OCI-LY7 (cell line): Measurements from ENCODE around the gene CD1B. TPM values are rescaled to one million over a fixed set of nuclear protein-coding genes. Genes with fewer than 3 reads are reported as not detected.

Experiments used
- BruUV-seq: library from RNA; stranded (reverse); fragments of 400-500 nt; replicated peaks from 2 replicates; lab custom pipeline; 2021; lab: Mats Ljungman, UMichigan
- CTCF ChIA-PET: fragments of 300-600 bp; sonication (Branson Sonifier 250); formaldehyde crosslinking; loops from one replicate; lab custom pipeline; 2022; ENCODE audit warnings: antibody characterized with exemption; ENCODE audit not compliant: unreplicated experiment; lab: Charles Lee
- POLR2A ChIA-PET: fragments of 300-600 bp; sonication (Branson Sonifier 250); formaldehyde crosslinking; loops from one replicate; lab custom pipeline; 2022; ENCODE audit warnings: antibody characterized with exemption; lab: Charles Lee
- DNase-seq: peaks from one replicate; pipeline ENCODE4 v3.0.0-alpha.2; 2015; ENCODE audit warnings: low spot score
- H2AFZ ChIP-seq: fragments of 200-600 bp; sonication (generic), shearing (Covaris generic); 2 replicates; pipeline ENCODE4 v1.6.1; 2014; ENCODE audit warnings: mild to moderate bottlenecking, antibody characterized with exemption, low read length, moderate library complexity
- H3K27ac ChIP-seq: fragments of 200-600 bp; sonication (generic); 2 replicates; pipeline ENCODE4 v1.5.1; 2014; ENCODE audit warnings: mixed run types, low read depth, mild to moderate bottlenecking, moderate library complexity, low read length, inconsistent platforms; ENCODE audit not compliant: poor library complexity, severe bottlenecking
- H3K36me3 ChIP-seq: fragments of 200-600 bp; sonication (generic); 2 replicates; pipeline ENCODE4 v1.6.1; 2014; ENCODE audit warnings: mild to moderate bottlenecking, antibody characterized with exemption, low read length, moderate library complexity, mixed read lengths; ENCODE audit not compliant: insufficient read depth
- H3K4me1 ChIP-seq: fragments of 200-600 bp; sonication (generic); 2 replicates; pipeline ENCODE4 v1.5.1; 2014; ENCODE audit warnings: mild to moderate bottlenecking, low read length; ENCODE audit not compliant: insufficient read depth, poor library complexity, severe bottlenecking
- H3K4me2 ChIP-seq: fragments of 200-600 bp; sonication (generic); 2 replicates; pipeline ENCODE4 v1.6.1; 2014; ENCODE audit warnings: mild to moderate bottlenecking, low read length
- H3K4me3 ChIP-seq: fragments of 200-600 bp; sonication (generic); 2 replicates; pipeline ENCODE4 v1.5.1; 2014; ENCODE audit warnings: mild to moderate bottlenecking, low read depth, low read length; ENCODE audit not compliant: poor library complexity, severe bottlenecking
- H3K79me2 ChIP-seq: fragments of 200-600 bp; sonication (generic); 2 replicates; pipeline ENCODE4 v1.6.1; 2016; ENCODE audit warnings: low read depth, mild to moderate bottlenecking, low read length, moderate library complexity, mixed read lengths; ENCODE audit not compliant: insufficient read depth
- H3K9me2 ChIP-seq: fragments of 200-600 bp; sonication (generic); 2 replicates; pipeline ENCODE4 v1.6.1; 2016; ENCODE audit warnings: mild to moderate bottlenecking, low read length, mixed read lengths; ENCODE audit not compliant: insufficient read depth
- H3K9me3 ChIP-seq: fragments of 200-600 bp; sonication (generic); 2 replicates; pipeline ENCODE4 v1.6.1; 2014; ENCODE audit warnings: mild to moderate bottlenecking, mixed run types, low read length, mixed read lengths
- H4K20me1 ChIP-seq: fragments of 200-600 bp; sonication (generic); 2 replicates; pipeline ENCODE4 v1.6.1; 2014; ENCODE audit warnings: mild to moderate bottlenecking, antibody characterized with exemption, low read length, moderate library complexity, mixed read lengths; ENCODE audit not compliant: insufficient read depth
- EZH2phosphoT487 ChIP-seq: fragments of 200-600 bp; sonication (generic); IDR thresholded peaks from 2 replicates; pipeline ENCODE4 v1.6.1; 2018; ENCODE audit warnings: low read depth, borderline replicate concordance, mild to moderate bottlenecking, mixed run types, antibody characterized with exemption, low read length, moderate library complexity, mixed read lengths
- intact Hi-C: fragments of 100-400 bp; cut with micrococcal nuclease; formaldehyde crosslinking; loops from one replicate; pipeline ENCODE4 v1.10.0; 2022; ENCODE audit not compliant: unreplicated experiment
- total RNA-seq, 2 experiments: library from RNA; depleted of rRNA in 1 of 2; stranded (reverse); fragments of >200 nt in 1 of 2; shearing (Covaris generic) in 1 of 2; gene quantifications; 2 replicates each; pipeline ENCODE4 v1.2.3, GENCODE V29; 2014 to 2022
- TF ChIP-seq, protein P1 (sequence below): fragments of 200-600 bp; sonication (generic); conservative IDR thresholded peaks from 2 replicates; pipeline ENCODE4 v1.5.1; 2014; ENCODE audit warnings: mild to moderate bottlenecking, antibody characterized with exemption, low read length, moderate library complexity, mixed read lengths

The CD1B gene
- total RNA-seq, 2 experiments from 2014 or later: not detected

DNA sequence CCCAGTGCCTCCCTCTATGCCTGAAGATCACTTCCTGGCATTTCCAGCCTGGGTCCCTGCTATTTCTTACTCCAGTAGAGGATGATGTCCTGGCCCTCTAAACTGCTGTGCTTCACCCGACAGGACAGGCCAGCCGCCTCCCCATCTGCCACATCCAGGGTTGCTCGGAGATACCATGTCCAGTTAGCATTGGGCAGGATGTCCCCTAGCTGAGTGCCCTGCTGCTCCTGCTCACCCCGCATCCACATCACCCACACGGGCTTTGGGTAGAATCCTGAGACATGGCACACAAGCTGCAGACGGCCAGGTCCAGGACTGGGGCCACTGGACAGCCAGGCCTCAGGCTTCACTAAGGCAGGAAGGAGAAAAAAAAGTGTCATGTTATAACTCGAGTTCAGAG is 2.0 kb downstream of the CD1B start:
- Histone ChIP-seq H2AFZ (no peak overlapping the region), H3K9me3 (no peaks in the 10 kb centered on the region), H3K9me2 (no peaks in the 10 kb centered on the region), H3K4me3 (no peak overlapping the region), H4K20me1 (no peaks in the 10 kb centered on the region), H3K4me2 (no peak overlapping the region), H3K27ac (no peak overlapping the region), H3K79me2 (no peaks in the 10 kb centered on the region), H3K36me3 (no peaks in the 10 kb centered on the region), H3K4me1 (peaks cover 15% of the 10 kb centered on the region)
- ChIA-PET CTCF (interaction anchor here (2.0 kb wide), 2 partner anchors 82 to 125 kb away, joined by 13 to 15 read pairs; no protein-coding TSS in a partner anchor), POLR2A (interaction anchor here (1.0 to 1.2 kb wide), 2 partner anchors 29 to 82 kb away, joined by 3 read pairs; no protein-coding TSS in a partner anchor)
- BruUV-seq: no TSS peak
- DNase-seq: no peak
- intact Hi-C loops: loop anchor here (1.0 kb wide), 1 partner anchor 125 kb away; no protein-coding TSS in a partner anchor
- no peak for TF ChIP-seq EZH2phosphoT487
- TF ChIP-seq, protein P1, sequence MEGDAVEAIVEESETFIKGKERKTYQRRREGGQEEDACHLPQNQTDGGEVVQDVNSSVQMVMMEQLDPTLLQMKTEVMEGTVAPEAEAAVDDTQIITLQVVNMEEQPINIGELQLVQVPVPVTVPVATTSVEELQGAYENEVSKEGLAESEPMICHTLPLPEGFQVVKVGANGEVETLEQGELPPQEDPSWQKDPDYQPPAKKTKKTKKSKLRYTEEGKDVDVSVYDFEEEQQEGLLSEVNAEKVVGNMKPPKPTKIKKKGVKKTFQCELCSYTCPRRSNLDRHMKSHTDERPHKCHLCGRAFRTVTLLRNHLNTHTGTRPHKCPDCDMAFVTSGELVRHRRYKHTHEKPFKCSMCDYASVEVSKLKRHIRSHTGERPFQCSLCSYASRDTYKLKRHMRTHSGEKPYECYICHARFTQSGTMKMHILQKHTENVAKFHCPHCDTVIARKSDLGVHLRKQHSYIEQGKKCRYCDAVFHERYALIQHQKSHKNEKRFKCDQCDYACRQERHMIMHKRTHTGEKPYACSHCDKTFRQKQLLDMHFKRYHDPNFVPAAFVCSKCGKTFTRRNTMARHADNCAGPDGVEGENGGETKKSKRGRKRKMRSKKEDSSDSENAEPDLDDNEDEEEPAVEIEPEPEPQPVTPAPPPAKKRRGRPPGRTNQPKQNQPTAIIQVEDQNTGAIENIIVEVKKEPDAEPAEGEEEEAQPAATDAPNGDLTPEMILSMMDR: no peak

DNA sequence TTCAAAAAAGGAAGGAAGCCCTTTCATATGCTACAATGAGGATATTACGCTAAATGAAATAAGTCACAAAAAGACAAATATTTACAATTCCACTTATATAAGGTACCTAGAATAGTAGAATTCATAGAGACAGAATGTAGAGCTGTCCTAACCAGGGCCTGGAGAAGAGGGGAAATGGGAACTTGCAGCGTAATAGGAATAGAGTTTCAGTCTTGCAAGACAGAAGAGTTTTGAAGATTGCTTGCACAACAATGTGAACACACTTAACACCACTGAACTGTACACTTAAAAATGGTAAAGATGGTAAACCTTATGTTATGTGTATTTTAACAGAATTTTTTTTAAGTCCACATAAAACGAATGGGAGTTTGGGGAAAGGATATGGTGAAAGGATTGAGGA is 2.9 kb downstream of the CD1B start:
- no peak for DNase-seq
- Histone ChIP-seq H2AFZ (no peak overlapping the region), H3K4me1 (peaks cover 6% of the 10 kb centered on the region), H3K9me2 (no peaks in the 10 kb centered on the region), H3K79me2 (no peaks in the 10 kb centered on the region), H3K27ac (no peak overlapping the region), H3K9me3 (no peaks in the 10 kb centered on the region), H3K4me3 (no peak overlapping the region), H3K4me2 (no peak overlapping the region), H4K20me1 (no peaks in the 10 kb centered on the region), H3K36me3 (no peaks in the 10 kb centered on the region)
- POLR2A ChIA-PET: no interaction called here
- intact Hi-C loops: no loop called here
- CTCF ChIA-PET: interaction anchor here (2.0 kb wide), 2 partner anchors 81 to 124 kb away, joined by 13 to 15 read pairs; no protein-coding TSS in a partner anchor
- no peak for TF ChIP-seq EZH2phosphoT487
- TF ChIP-seq, protein P1: no peak
- no TSS peak for BruUV-seq

DNA sequence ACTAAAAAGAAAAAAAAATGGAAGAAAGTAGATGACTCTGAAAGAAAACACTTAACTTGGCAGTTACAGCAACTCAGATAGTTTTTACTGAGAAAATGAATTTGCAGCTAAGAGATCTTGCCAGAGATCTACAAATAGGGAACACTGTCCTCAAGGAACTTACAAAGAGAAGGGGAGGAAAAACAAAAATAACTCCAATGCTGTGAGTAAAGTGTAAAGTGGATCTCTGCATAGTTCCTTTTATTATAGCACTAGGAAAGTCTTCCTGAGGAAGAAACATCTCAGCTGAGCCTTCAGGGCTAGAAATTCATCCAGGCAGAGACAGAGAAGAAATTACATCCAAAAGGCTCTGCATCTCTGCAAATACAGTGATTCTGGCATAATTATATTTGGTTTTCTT is 3.9 kb downstream of the CD1B start:
- Histone ChIP-seq H3K36me3 (no peaks in the 10 kb centered on the region), H2AFZ (no peak overlapping the region), H3K4me1 (peaks cover 4% of the 10 kb centered on the region), H3K9me3 (no peaks in the 10 kb centered on the region), H3K79me2 (no peaks in the 10 kb centered on the region), H3K4me3 (no peak overlapping the region), H4K20me1 (no peaks in the 10 kb centered on the region), H3K27ac (no peak overlapping the region), H3K9me2 (no peaks in the 10 kb centered on the region), H3K4me2 (no peak overlapping the region)
- POLR2A ChIA-PET: interaction anchor here (0.7 kb wide), 1 partner anchor 77 kb away, joined by 3 read pairs; no protein-coding TSS in a partner anchor
- DNase-seq: no peak
- no peak for TF ChIP-seq EZH2phosphoT487
- TF ChIP-seq, protein P1: no peak
- intact Hi-C loops: no loop called here
- no TSS peak for BruUV-seq
- CTCF ChIA-PET: interaction anchor here (0.6 kb wide), 1 partner anchor 316 kb away, joined by 3 read pairs; no protein-coding TSS in a partner anchor
